ENCODE measurements around the gene MED13.
"Not testable (repeated sequence)": the region's sequence is repeated elsewhere in the genome, so short reads cannot be mapped to it uniquely, and the experiment has no call there.

Gene MED13

DNA sequence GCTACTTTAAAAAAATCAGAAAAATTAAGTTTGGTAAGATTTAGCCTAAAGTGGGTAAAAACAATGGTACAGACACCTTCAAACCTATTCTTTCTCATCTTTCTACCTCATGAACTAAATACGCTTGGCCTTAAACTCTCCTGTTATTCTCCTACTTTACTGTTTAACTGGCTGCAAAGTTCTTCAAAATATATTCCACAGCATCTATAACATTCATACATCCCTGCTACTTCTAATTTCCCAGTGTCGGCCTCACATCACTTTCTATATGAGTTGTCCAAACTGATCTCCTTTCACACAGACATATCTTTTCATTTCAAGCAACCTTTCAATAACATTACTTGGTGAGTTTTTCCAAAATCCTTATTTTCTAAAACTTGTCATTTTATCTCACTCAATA lies 64.0 kb downstream of the MED13 start:
- no peak overlapping the region for H3K4me3 ChIP-seq (ENCODE audit: low read length)
- TF ChIP-seq, protein P1, sequence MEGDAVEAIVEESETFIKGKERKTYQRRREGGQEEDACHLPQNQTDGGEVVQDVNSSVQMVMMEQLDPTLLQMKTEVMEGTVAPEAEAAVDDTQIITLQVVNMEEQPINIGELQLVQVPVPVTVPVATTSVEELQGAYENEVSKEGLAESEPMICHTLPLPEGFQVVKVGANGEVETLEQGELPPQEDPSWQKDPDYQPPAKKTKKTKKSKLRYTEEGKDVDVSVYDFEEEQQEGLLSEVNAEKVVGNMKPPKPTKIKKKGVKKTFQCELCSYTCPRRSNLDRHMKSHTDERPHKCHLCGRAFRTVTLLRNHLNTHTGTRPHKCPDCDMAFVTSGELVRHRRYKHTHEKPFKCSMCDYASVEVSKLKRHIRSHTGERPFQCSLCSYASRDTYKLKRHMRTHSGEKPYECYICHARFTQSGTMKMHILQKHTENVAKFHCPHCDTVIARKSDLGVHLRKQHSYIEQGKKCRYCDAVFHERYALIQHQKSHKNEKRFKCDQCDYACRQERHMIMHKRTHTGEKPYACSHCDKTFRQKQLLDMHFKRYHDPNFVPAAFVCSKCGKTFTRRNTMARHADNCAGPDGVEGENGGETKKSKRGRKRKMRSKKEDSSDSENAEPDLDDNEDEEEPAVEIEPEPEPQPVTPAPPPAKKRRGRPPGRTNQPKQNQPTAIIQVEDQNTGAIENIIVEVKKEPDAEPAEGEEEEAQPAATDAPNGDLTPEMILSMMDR (conservative IDR thresholded peaks at IDR 0.05; ENCODE audit: low read length), result no peak
- DNase-seq (ENCODE audit: low read depth), result no peak

DNA sequence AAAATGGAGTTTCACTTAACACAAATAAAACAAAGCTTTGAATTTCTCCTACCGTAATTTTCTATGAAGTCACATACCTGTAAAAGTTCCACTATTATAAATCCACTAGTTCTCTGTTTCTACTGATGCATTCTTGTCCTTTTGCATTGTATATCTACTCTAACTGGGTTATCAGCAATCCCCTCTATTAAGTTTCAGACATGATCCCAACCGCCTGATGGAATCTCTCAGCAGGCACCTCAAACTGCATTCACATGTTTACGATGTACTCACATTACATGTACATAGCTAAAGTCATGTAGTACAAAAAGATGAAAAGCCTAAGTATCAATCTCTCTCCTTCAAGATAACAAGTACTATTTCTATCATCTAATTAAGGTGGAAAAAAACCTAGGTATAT lies 64.9 kb downstream of the MED13 start:
- DNase-seq (ENCODE audit: low read depth), result no peak
- TF ChIP-seq, protein P1 (conservative IDR thresholded peaks at IDR 0.05; ENCODE audit: low read length), result no peak
- no peak overlapping the region for H3K4me3 ChIP-seq (ENCODE audit: low read length)

DNA sequence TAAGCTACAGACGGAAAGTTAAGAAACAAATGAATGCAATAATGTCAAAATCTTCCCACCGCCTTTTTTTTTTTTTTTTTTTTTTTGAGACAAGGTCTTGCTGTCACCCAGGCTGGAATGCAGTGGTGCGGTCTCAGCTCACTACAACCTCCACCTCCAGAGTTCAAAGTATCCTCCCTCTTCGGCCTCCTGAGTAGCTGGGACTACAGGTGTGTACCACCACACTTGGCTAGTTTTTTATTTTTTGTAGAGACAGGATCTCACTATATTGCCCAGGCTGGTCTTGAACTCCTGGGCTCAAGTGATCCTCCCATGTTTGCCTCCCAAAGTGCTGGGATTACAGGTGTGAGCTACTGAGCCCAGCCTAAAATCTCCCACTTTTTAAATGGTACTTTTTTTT lies 66.5 kb downstream of the MED13 start:
- not testable (repeated sequence) for H3K4me3 ChIP-seq (ENCODE audit: low read length); DNase-seq (ENCODE audit: low read depth)

DNA sequence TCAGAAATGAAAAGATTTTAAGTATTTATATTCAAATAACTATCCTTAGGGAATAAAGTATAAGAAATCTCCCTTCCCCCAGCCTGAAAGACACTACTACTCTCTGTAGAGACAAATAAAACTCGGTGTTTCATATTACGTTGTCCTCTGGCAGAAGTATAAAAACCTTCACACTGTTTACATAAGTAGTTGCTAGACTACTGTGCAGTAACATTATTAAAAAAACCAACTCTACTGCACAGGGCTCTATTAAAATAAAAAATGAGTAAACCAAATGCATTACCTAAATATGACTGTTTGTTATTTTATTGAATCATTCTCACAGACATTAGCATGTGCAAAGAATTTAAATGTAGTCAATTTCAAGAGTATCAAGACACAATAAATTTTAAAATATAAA lies 67.4 kb downstream of the MED13 start:
- peak; percentile 46 for DNase-seq (ENCODE audit: low read depth)
- TF ChIP-seq, protein P1 (conservative IDR thresholded peaks at IDR 0.05; ENCODE audit: low read length), result no peak
- no peak overlapping the region for H3K4me3 ChIP-seq (ENCODE audit: low read length)

DNA sequence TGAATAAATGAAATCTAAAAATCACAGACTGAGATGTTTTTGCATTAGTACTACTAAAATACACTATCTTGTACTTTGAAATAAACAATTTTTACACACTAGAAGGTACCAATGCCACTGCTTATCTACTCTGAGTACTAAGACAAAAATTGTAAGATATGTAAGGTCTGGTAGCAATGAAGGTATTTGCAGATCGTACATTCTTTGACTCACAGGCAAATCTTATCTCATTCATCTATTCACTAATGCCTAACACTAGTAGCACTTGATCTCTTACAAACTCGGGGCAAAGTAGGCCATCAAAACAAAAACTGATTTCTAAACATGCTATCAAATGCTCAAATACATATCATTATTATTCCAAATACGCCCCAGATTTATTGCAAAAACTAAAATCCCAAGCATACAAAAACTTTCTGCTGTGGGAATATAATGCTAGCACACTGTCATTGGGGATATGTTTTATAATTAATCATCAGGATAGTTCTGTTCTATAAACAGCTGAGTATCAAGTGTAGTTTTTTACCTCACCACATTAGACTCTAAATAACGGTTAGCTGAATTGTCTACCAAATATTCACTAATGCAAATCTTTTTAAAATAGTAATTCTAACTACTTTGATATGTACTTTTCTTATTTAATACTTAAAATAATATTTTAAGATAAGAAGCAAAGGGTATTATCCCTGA lies 68.0 kb downstream of the MED13 start:
- no peak overlapping the region for H3K4me3 ChIP-seq (ENCODE audit: low read length)
- DNase-seq (ENCODE audit: low read depth), result no peak
- TF ChIP-seq, protein P1 (conservative IDR thresholded peaks at IDR 0.05; ENCODE audit: low read length), result no peak

DNA sequence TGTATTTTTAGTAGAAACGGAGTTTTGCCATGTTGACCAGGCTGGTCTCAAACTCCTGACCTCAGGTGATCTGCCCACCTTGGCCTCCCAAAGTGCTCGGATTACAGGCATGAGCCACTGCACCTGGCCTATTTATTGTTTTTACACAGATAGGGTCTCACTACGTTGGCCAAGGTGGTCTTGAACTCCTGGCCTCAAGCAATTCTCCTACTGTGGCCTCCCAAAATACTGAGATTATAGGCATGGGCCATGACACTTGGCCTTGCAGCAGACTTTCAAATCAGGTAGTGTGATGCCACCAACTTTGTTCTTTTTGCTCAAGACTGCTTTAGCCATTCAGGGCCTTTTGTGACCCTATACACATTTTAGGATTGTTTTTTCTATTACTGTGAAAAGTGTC lies 75.6 kb downstream of the MED13 start:
- TF ChIP-seq, protein P1 (conservative IDR thresholded peaks at IDR 0.05; ENCODE audit: low read length), result no peak
- DNase-seq (ENCODE audit: low read depth), result no peak
- no peak overlapping the region for H3K4me3 ChIP-seq (ENCODE audit: low read length)

DNA sequence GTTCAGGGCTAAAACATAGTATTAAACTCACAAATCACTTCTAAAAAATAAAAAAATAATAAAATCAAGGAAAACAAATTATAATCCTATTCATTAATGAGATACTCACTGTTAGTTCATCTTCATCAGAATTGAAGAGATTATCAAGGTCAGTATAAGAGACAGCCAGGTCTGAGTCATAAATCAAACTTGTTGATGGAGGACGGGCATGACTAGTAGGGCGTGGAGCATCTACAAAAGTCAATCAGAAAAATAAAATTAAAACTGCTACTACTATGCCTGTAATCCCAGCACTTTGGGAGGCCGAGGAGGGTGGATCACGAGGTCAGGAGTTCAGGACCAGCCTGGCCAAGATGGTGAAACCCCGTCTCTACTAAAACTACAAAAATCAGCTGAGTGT lies 78.2 kb downstream of the MED13 start:
- DNase-seq (ENCODE audit: low read depth), result no peak
- TF ChIP-seq, protein P1 (conservative IDR thresholded peaks at IDR 0.05; ENCODE audit: low read length), result no peak
- no peak overlapping the region for H3K4me3 ChIP-seq (ENCODE audit: low read length)

Data from AG10803 (cell line).